Caco-2 (cell line): Measurements from ENCODE around the gene EIF3L. TPM values are rescaled to one million over a fixed set of nuclear protein-coding genes. Genes with fewer than 3 reads are reported as not detected.
A peak's percentile ranks its signal among the peaks of the same experiment; 100 is the strongest.

Experiments used
- BruUV-seq: library from RNA; stranded (reverse); fragments of 400-500 nt; replicated peaks from 2 replicates; lab custom pipeline; 2021; lab: Mats Ljungman, UMichigan
- CTCF ChIA-PET: fragments of 300-600 bp; sonication (Branson Sonifier 250); formaldehyde crosslinking; loops from one replicate; lab custom pipeline; 2022; ENCODE audit warnings: antibody characterized with exemption; lab: Charles Lee
- POLR2A ChIA-PET: fragments of 300-600 bp; sonication (Branson Sonifier 250); formaldehyde crosslinking; loops from one replicate; lab custom pipeline; 2022; ENCODE audit warnings: antibody characterized with exemption; lab: Charles Lee
- DNase-seq, 2 experiments: peaks; one replicate each; pipeline versions ENCODE4 v3.0.0 to v3.0.0-alpha.2; 2020 to 2022
- H3K27me3 ChIP-seq: replicated peaks from 2 replicates; pipeline ENCODE4 v1.6.0; 2011; ENCODE audit warnings: low read length; ENCODE audit not compliant: control insufficient read depth, insufficient read depth
- H3K36me3 ChIP-seq: 2 replicates; pipeline ENCODE4 v1.5.1; 2011; ENCODE audit warnings: low read length; ENCODE audit not compliant: control insufficient read depth, insufficient read depth
- H3K4me1 ChIP-seq: fragments of 250-450 bp; sonication (Bioruptor Pico); 2 replicates; pipeline ENCODE4 v1.5.1; 2020; ENCODE audit warnings: mild to moderate bottlenecking
- H3K4me3 ChIP-seq: 2 replicates; pipeline ENCODE4 v1.5.1; 2011; ENCODE audit warnings: low read depth, mild to moderate bottlenecking, control low read depth, low read length
- H3K9me3 ChIP-seq: fragments of 250-450 bp; sonication (Bioruptor Pico); 2 replicates; pipeline ENCODE4 v1.5.1; 2020; ENCODE audit warnings: mild to moderate bottlenecking, moderate library complexity
- H3K27ac Mint-ChIP-seq: one replicate; pipeline ENCODE4 v1.8.0; 2022; ENCODE audit warnings: mixed read lengths; ENCODE audit not compliant: unreplicated experiment
- H3K27me3 Mint-ChIP-seq: one replicate; pipeline ENCODE4 v1.8.0; 2022; ENCODE audit warnings: mixed read lengths; ENCODE audit not compliant: insufficient read depth, unreplicated experiment
- H3K36me3 Mint-ChIP-seq: one replicate; pipeline ENCODE4 v1.8.0; 2022; ENCODE audit warnings: mild to moderate bottlenecking, mixed read lengths; ENCODE audit not compliant: insufficient read depth, unreplicated experiment
- H3K4me1 Mint-ChIP-seq: one replicate; pipeline ENCODE4 v1.8.0; 2022; ENCODE audit warnings: low read depth, mixed read lengths; ENCODE audit not compliant: unreplicated experiment
- H3K4me3 Mint-ChIP-seq: one replicate; pipeline ENCODE4 v1.8.0; 2022; ENCODE audit warnings: mild to moderate bottlenecking, moderate library complexity, mixed read lengths; ENCODE audit not compliant: unreplicated experiment
- H3K9me3 Mint-ChIP-seq: one replicate; pipeline ENCODE4 v1.8.0; 2022; ENCODE audit warnings: mixed read lengths; ENCODE audit not compliant: unreplicated experiment
- intact Hi-C: fragments of 100-400 bp; cut with micrococcal nuclease; formaldehyde crosslinking; loops from one replicate; pipeline ENCODE4 v1.10.0; 2022; ENCODE audit not compliant: unreplicated experiment
- total RNA-seq: library from RNA; stranded (reverse); gene quantifications from 2 replicates; pipeline ENCODE4 v1.2.3, GENCODE V29; 2022
- TF ChIP-seq, protein P1 (sequence below), 2 experiments: fragments of 200-600 bp in 1 of 2; IDR thresholded peaks; 1 replicate in 1 of 2; 2 replicates in 1 of 2; pipeline versions ENCODE4 v1.5.1 to v1.8.0; 2011 to 2022; ENCODE audit warnings: antibody characterized with exemption in 1 of 2, control low read depth in 1 of 2, inconsistent platforms in 1 of 2, low read depth in 1 of 2, low read length in 1 of 2, mild to moderate bottlenecking in 1 of 2, moderate library complexity in 1 of 2; ENCODE audit not compliant: insufficient read depth in 1 of 2, severe bottlenecking in 1 of 2, unreplicated experiment in 1 of 2

The EIF3L gene
- total RNA-seq, 1 experiment from 2014 or later, result 554 TPM

DNA sequence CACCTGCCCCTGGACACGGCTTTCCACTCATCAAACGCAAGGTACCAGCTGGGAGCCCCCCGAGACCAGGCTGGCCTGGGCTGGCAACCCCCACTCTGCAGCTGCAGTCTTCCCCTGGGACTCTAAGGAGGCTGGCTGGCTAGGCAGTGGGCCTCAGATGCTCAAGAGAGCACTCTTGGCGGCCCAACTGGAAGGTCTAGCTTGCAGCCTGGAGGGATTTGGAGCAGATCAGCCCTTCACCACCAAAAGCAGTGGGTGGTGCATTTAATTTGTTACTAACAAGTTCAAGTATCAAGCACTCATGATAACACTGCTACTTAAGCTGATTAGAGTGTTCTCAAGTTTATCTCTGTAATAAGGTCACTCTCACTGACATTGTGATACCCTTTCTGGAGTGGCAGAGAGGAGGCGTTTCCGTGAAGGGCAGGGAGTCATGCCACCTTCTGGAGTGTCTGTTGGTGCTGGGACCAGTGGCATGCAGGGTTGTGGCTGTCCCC lies 82.7 kb downstream of the EIF3L start:
- Histone ChIP-seq H3K9me3 (no peaks in the 10 kb centered on the region), H3K4me3 (no peak overlapping the region), H3K27me3 (no peaks in the 10 kb centered on the region), H3K4me1 (no peaks in the 10 kb centered on the region), H3K36me3 (no peaks in the 10 kb centered on the region)
- BruUV-seq, result no TSS peak
- Mint-ChIP-seq H3K36me3 (peaks cover 43% of the 10 kb centered on the region), H3K4me3 (no peak overlapping the region), H3K27ac (peak overlapping the region; percentile 68), H3K9me3 (no peaks in the 10 kb centered on the region), H3K4me1 (peaks cover 8% of the 10 kb centered on the region), H3K27me3 (no peaks in the 10 kb centered on the region)
- POLR2A ChIA-PET, result no interaction called here
- CTCF ChIA-PET, result interaction anchor here (0.6 to 0.8 kb wide), 3 partner anchors 26 to 120 kb away, joined by 3 read pairs; partner anchors contain the start of gene MICALL1
- TF ChIP-seq, protein P1, sequence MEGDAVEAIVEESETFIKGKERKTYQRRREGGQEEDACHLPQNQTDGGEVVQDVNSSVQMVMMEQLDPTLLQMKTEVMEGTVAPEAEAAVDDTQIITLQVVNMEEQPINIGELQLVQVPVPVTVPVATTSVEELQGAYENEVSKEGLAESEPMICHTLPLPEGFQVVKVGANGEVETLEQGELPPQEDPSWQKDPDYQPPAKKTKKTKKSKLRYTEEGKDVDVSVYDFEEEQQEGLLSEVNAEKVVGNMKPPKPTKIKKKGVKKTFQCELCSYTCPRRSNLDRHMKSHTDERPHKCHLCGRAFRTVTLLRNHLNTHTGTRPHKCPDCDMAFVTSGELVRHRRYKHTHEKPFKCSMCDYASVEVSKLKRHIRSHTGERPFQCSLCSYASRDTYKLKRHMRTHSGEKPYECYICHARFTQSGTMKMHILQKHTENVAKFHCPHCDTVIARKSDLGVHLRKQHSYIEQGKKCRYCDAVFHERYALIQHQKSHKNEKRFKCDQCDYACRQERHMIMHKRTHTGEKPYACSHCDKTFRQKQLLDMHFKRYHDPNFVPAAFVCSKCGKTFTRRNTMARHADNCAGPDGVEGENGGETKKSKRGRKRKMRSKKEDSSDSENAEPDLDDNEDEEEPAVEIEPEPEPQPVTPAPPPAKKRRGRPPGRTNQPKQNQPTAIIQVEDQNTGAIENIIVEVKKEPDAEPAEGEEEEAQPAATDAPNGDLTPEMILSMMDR (IDR thresholded peaks at IDR 0.05; ENCODE audit: insufficient read depth in 1 of 2, low read depth in 1 of 2, low read length in 1 of 2, severe bottlenecking in 1 of 2, unreplicated experiment in 1 of 2), result no peak
- DNase-seq, result no peak
- intact Hi-C loops, result loop anchor here (5.0 kb wide), 1 partner anchor 35 kb away; no protein-coding TSS in a partner anchor

DNA sequence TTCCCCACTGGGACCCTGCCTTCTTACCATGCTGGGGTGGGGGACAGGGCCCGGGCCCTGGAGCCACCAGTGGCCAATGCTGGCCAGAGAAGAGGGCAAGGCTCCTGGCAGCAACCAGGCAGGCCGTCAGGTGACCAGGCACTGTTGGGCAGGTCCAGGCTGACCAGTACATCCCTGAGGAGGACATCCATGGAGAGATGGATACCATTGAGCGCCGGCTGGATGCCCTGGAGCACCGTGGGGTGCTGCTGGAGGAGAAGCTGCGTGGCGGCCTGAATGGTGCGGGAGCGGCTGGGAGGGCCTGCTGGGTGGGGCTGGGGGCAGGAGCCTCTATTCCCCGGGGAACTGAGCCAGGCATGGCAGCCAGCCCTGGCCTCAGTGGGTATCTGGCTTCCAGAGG lies 83.2 kb downstream of the EIF3L start:
- Mint-ChIP-seq H3K27me3 (no peaks in the 10 kb centered on the region), H3K36me3 (peaks cover 48% of the 10 kb centered on the region), H3K9me3 (no peaks in the 10 kb centered on the region), H3K4me3 (no peak overlapping the region), H3K4me1 (peaks cover 8% of the 10 kb centered on the region), H3K27ac (peak overlapping the region; percentile 68)
- Histone ChIP-seq H3K4me3 (no peak overlapping the region), H3K9me3 (no peaks in the 10 kb centered on the region), H3K27me3 (no peaks in the 10 kb centered on the region), H3K36me3 (no peaks in the 10 kb centered on the region), H3K4me1 (no peaks in the 10 kb centered on the region)
- TF ChIP-seq, protein P1 (IDR thresholded peaks at IDR 0.05; ENCODE audit: insufficient read depth in 1 of 2, low read depth in 1 of 2, low read length in 1 of 2, severe bottlenecking in 1 of 2, unreplicated experiment in 1 of 2), result no peak
- ChIA-PET CTCF (interaction anchor here (0.8 kb wide), 1 partner anchor 26 kb away, joined by 3 read pairs; the partner anchor contains the start of gene MICALL1), POLR2A (no interaction called here)
- no peak for DNase-seq
- intact Hi-C loops, result loop anchor here (5.0 kb wide), 1 partner anchor 35 kb away; no protein-coding TSS in a partner anchor
- BruUV-seq, result no TSS peak

DNA sequence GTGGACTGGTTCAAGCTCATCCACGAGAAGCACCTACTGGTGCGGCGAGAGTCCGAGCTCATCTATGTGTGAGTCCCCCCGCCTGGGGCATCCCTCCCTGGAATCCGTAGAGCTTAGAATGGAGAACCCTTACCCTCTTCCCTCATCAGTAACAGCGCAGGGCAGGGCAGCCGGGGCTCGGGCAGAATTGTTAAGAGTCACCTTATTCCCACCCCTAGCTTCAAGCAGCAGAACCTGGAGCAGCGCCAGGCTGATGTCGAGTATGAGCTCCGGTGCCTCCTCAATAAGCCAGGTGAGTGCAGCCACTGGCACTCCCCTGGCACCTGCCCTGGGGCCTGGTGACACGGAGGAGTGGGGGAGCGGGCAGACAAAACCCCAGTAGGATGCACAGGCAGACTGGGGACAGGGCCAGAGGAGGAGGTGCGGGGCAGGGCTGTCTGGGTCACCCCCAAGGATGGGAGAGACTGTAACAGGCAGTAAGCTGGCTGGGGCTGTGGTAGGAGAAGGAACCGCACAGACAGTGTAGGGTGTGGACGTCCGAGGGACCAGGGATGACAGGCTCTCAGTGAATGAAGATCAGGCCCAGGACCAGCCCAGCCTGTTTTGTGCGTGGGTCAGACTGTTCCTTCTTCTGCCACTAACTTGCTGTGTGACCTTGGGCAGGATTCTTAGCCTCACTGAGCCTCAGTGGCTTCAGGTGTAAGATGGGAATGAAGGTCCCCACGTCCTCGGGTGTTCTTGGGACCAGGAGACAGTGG lies 83.8 kb downstream of the EIF3L start:
- TF ChIP-seq, protein P1 (IDR thresholded peaks at IDR 0.05; ENCODE audit: insufficient read depth in 1 of 2, low read depth in 1 of 2, low read length in 1 of 2, severe bottlenecking in 1 of 2, unreplicated experiment in 1 of 2), result no peak
- H3K36me3 Mint-ChIP-seq, result peaks cover 53% of the 10 kb centered on the region
- BruUV-seq, result no TSS peak
- no peaks in the 10 kb centered on the region for H3K27me3 Mint-ChIP-seq
- Histone ChIP-seq H3K36me3 (no peaks in the 10 kb centered on the region), H3K27me3 (no peaks in the 10 kb centered on the region), H3K9me3 (no peaks in the 10 kb centered on the region), H3K4me3 (no peak overlapping the region), H3K4me1 (no peaks in the 10 kb centered on the region)
- no peak overlapping the region for H3K4me3 Mint-ChIP-seq
- DNase-seq, result no peak
- POLR2A ChIA-PET, result no interaction called here
- intact Hi-C loops, result loop anchor here (5.0 kb wide), 1 partner anchor 34 kb away; no protein-coding TSS in a partner anchor
- H3K27ac Mint-ChIP-seq, result peak overlapping the region; percentile 78
- no peaks in the 10 kb centered on the region for H3K9me3 Mint-ChIP-seq
- CTCF ChIA-PET, result interaction anchor here (0.6 to 0.8 kb wide), 2 partner anchors 18 to 27 kb away, joined by 3 to 8 read pairs; partner anchors contain the start of gene MICALL1
- peaks cover 8% of the 10 kb centered on the region for H3K4me1 Mint-ChIP-seq
